ENCODE results near the gene IFNA7.
"Not testable (repeated sequence)": the region's sequence is repeated elsewhere in the genome, so short reads cannot be mapped to it uniquely, and the experiment has no call there.

GRCh38 chr9:21236360-21236714 lies 34.3 kb upstream of the IFNA7 start:
- TF ChIP-seq CTCF (IDR thresholded peaks at IDR 0.05); ZFX (IDR thresholded peaks at IDR 0.05; ENCODE audit: borderline replicate concordance): not testable (repeated sequence)

All from 22Rv1 (cell line).